Esophagus squamous epithelium (tissue), 4 donors: ENCODE results near the gene NMT2.

Experiments used
- POLR2A ChIP-seq, 4 donors: fragments of 450-650 bp; IDR thresholded peaks; one replicate each; pipeline ENCODE4 v1.6.1; 2017; ENCODE audit warnings: antibody characterized with exemption in 4 of 4, mild to moderate bottlenecking in 4 of 4, moderate library complexity in 3 of 4
- TF ChIP-seq, protein P1 (sequence below), 6 experiments: fragments of 450-650 bp in 4 of 6; fragments of 200-600 bp in 2 of 6; sonication (generic) in 2 of 6; IDR thresholded peaks; one replicate each; pipeline ENCODE4 v1.5.1; 2016 to 2019; ENCODE audit warnings: antibody characterized with exemption in 6 of 6, mild to moderate bottlenecking in 4 of 6, moderate library complexity in 4 of 6

DNA sequence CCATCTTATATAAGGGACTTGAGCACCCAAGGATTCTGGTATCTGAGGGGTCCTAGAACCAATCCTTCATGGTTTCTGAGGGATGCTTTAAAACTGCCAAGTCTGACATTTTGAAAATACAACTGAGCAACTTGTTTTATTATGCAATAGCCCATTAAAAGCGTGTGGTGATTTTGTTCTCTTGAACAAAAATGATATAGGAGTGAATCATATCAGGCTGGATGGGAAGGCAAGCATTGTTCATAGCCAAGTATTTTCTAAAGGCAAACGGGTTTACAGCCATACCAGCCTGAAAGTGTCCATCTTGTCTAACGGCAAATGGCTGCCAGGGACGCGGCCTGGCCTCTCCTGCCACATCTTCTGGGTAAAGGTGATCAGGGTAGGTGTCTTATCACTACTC is 48.0 kb downstream of the NMT2 start:
- TF ChIP-seq, protein P1, sequence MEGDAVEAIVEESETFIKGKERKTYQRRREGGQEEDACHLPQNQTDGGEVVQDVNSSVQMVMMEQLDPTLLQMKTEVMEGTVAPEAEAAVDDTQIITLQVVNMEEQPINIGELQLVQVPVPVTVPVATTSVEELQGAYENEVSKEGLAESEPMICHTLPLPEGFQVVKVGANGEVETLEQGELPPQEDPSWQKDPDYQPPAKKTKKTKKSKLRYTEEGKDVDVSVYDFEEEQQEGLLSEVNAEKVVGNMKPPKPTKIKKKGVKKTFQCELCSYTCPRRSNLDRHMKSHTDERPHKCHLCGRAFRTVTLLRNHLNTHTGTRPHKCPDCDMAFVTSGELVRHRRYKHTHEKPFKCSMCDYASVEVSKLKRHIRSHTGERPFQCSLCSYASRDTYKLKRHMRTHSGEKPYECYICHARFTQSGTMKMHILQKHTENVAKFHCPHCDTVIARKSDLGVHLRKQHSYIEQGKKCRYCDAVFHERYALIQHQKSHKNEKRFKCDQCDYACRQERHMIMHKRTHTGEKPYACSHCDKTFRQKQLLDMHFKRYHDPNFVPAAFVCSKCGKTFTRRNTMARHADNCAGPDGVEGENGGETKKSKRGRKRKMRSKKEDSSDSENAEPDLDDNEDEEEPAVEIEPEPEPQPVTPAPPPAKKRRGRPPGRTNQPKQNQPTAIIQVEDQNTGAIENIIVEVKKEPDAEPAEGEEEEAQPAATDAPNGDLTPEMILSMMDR (IDR thresholded peaks at IDR 0.05): no peak
- no peak for TF ChIP-seq POLR2A (IDR thresholded peaks at IDR 0.05)
